SK-N-SH treated with all-trans-retinoic acid at 6 μM for 48 hours (cell line): ENCODE data around the gene ADCY9.

Experiments
- ATAC-seq: fragments of 200-7000 bp; cut with Tn5 transposase; 3 replicates; pipeline ENCODE4 v1.9.1; 2020; ENCODE audit warnings: mild to moderate bottlenecking, moderate library complexity
- ARNTL ChIP-seq: fragments of 450-650 bp; formaldehyde crosslinking; IDR thresholded peaks from 2 replicates; pipeline ENCODE4 v1.5.0; 2020; ENCODE audit warnings: low read depth, mild to moderate bottlenecking, moderate library complexity, borderline replicate concordance
- BACH2 ChIP-seq: fragments of 250-450 bp; sonication (Bioruptor Pico); IDR thresholded peaks from 2 replicates; pipeline ENCODE4 v1.9.0; 2021; ENCODE audit warnings: mild to moderate bottlenecking, borderline replicate concordance
- CREB5 ChIP-seq: fragments of 250-450 bp; sonication (Bioruptor Pico); IDR thresholded peaks from 2 replicates; pipeline ENCODE4 v1.5.1; 2020; ENCODE audit warnings: low read depth, mild to moderate bottlenecking, moderate library complexity
- CSDC2 ChIP-seq: fragments of 250-450 bp; sonication (Bioruptor Pico); IDR thresholded peaks from 2 replicates; pipeline ENCODE4 v1.5.0; 2020; ENCODE audit warnings: mild to moderate bottlenecking, moderate library complexity
- ESRRG ChIP-seq: fragments of 250-450 bp; sonication (Bioruptor Pico); IDR thresholded peaks from 2 replicates; pipeline ENCODE4 v1.6.1; 2021; ENCODE audit warnings: mild to moderate bottlenecking
- GLIS3 ChIP-seq: fragments of 250-450 bp; sonication (Bioruptor Pico); IDR thresholded peaks from 2 replicates; pipeline ENCODE4 v1.5.0; 2020; ENCODE audit warnings: mild to moderate bottlenecking, moderate library complexity
- ISL1 ChIP-seq: fragments of 250-450 bp; sonication (Bioruptor Pico); IDR thresholded peaks from 2 replicates; pipeline ENCODE4 v2.1.2; 2022; ENCODE audit warnings: mild to moderate bottlenecking, moderate library complexity
- OSR1 ChIP-seq: fragments of 250-450 bp; sonication (Bioruptor Pico); IDR thresholded peaks from 2 replicates; pipeline ENCODE4 v1.8.0; 2022; ENCODE audit warnings: moderate library complexity, mild to moderate bottlenecking, inconsistent platforms
- PATZ1 ChIP-seq: fragments of 250-450 bp; sonication (Bioruptor Pico); IDR thresholded peaks from 2 replicates; pipeline ENCODE4 v1.8.0; 2020; ENCODE audit warnings: mild to moderate bottlenecking, moderate library complexity, borderline replicate concordance
- PPARA ChIP-seq: fragments of 250-450 bp; sonication (Bioruptor Pico); IDR thresholded peaks from 2 replicates; pipeline ENCODE4 v1.5.0; 2020; ENCODE audit warnings: mild to moderate bottlenecking, borderline replicate concordance
- RARB ChIP-seq: fragments of 250-450 bp; sonication (Bioruptor Pico); IDR thresholded peaks from 2 replicates; pipeline ENCODE4 v1.8.0; 2021; ENCODE audit warnings: mild to moderate bottlenecking, moderate library complexity
- TCF4 ChIP-seq: fragments of 250-450 bp; sonication (Bioruptor Pico); IDR thresholded peaks from 2 replicates; pipeline ENCODE4 v1.8.0; 2021; ENCODE audit warnings: mild to moderate bottlenecking, moderate library complexity, borderline replicate concordance
- TOX ChIP-seq: fragments of 250-450 bp; sonication (Bioruptor Pico); IDR thresholded peaks from 2 replicates; pipeline ENCODE4 v1.8.0; 2021; ENCODE audit warnings: mild to moderate bottlenecking, moderate library complexity, borderline replicate concordance
- TSHZ2 ChIP-seq: fragments of 250-450 bp; sonication (Bioruptor Pico); IDR thresholded peaks from 2 replicates; pipeline ENCODE4 v1.5.0; 2020; ENCODE audit warnings: mild to moderate bottlenecking, moderate library complexity
- ZC3H10 ChIP-seq: fragments of 250-450 bp; sonication (Bioruptor Pico); IDR thresholded peaks from 2 replicates; pipeline ENCODE4 v1.5.1; 2021; ENCODE audit warnings: mild to moderate bottlenecking, moderate library complexity
- ZFP3 ChIP-seq: fragments of 250-450 bp; sonication (Bioruptor Pico); IDR thresholded peaks from 2 replicates; pipeline ENCODE4 v1.5.0; 2020; ENCODE audit warnings: mild to moderate bottlenecking, moderate library complexity
- ZFP30 ChIP-seq: fragments of 450-650 bp; formaldehyde crosslinking; IDR thresholded peaks from 2 replicates; pipeline ENCODE4 v1.5.0; 2022; ENCODE audit warnings: mild to moderate bottlenecking, moderate library complexity
- ZNF565 ChIP-seq: fragments of 450-650 bp; formaldehyde crosslinking; conservative IDR thresholded peaks from 2 replicates; pipeline ENCODE4 v1.5.0; 2020; ENCODE audit warnings: low read depth, mild to moderate bottlenecking, moderate library complexity
- ZNF70 ChIP-seq: fragments of 450-650 bp; formaldehyde crosslinking; IDR thresholded peaks from 2 replicates; pipeline ENCODE4 v1.5.0; 2020; ENCODE audit warnings: mild to moderate bottlenecking, moderate library complexity
- ZNF8 ChIP-seq: fragments of 450-650 bp; formaldehyde crosslinking; IDR thresholded peaks from 2 replicates; pipeline ENCODE4 v1.5.0; 2020; ENCODE audit warnings: mild to moderate bottlenecking, moderate library complexity
- TF ChIP-seq, protein P1 (sequence below): fragments of 250-450 bp; sonication (Bioruptor Pico); IDR thresholded peaks from 2 replicates; pipeline ENCODE4 v1.8.0; 2021; ENCODE audit warnings: low read depth, mild to moderate bottlenecking, moderate library complexity, borderline replicate concordance

The ADCY9 gene

GRCh38 chr16:4082474-4083044 is 33.7 kb downstream of the ADCY9 start:
- TF ChIP-seq CSDC2 (CRISPR knock-in tag) (no peak), OSR1 (CRISPR knock-in tag) (no peak), ISL1 (CRISPR knock-in tag) (no peak), TCF4 (CRISPR knock-in tag) (no peak), ZFP30 (no peak), GLIS3 (CRISPR knock-in tag) (no peak), TSHZ2 (CRISPR knock-in tag) (no peak)
- ATAC-seq, result no peak

DNA sequence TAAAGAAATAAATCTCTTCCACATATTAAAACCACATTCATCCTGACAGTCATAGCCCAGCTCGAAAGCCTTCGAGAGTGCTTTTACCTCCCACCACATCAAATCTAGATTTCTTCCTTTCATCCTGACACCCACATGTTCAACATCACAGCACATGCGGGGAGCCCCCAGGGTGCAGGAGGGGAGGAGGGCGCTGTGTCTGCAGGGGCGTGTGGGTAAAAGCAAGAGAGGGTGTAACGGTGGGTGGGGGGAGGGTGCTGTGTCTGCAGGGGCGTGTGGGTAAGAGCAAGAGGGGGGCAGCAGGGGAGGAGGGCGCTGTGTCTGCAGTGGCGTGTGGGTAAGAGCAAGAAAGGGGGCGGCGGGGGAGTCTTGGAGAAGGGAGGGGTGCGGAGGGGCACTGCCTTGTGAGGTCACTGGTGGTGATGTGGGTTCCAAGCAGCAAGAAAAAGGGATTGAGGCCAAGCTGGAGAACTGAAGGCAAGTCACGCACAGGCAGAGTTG is 34.7 kb downstream of the ADCY9 start:
- no peak for ATAC-seq
- TF ChIP-seq ZNF70 (CRISPR knock-in tag) (no peak), ISL1 (CRISPR knock-in tag) (no peak), OSR1 (CRISPR knock-in tag) (no peak), PPARA (CRISPR knock-in tag) (no peak), TSHZ2 (CRISPR knock-in tag) (no peak), TCF4 (CRISPR knock-in tag) (no peak), ZC3H10 (no peak), CSDC2 (CRISPR knock-in tag) (no peak), GLIS3 (CRISPR knock-in tag) (no peak), ZFP30 (no peak), TOX (no peak), ZFP3 (no peak), CREB5 (CRISPR knock-in tag) (no peak), ARNTL (CRISPR knock-in tag) (no peak), BACH2 (CRISPR knock-in tag) (no peak), PATZ1 (no peak)
- TF ChIP-seq, protein P1, sequence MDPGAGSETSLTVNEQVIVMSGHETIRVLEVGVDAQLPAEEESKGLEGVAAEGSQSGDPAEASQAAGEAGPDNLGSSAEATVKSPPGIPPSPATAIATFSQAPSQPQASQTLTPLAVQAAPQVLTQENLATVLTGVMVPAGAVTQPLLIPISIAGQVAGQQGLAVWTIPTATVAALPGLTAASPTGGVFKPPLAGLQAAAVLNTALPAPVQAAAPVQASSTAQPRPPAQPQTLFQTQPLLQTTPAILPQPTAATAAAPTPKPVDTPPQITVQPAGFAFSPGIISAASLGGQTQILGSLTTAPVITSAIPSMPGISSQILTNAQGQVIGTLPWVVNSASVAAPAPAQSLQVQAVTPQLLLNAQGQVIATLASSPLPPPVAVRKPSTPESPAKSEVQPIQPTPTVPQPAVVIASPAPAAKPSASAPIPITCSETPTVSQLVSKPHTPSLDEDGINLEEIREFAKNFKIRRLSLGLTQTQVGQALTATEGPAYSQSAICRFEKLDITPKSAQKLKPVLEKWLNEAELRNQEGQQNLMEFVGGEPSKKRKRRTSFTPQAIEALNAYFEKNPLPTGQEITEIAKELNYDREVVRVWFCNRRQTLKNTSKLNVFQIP (CRISPR knock-in tag), result no peak

- ATAC-seq, result no peak
- TF ChIP-seq RARB (CRISPR knock-in tag) (no peak), TOX (no peak), ZNF8 (no peak), ZNF565 (CRISPR knock-in tag) (no peak), PATZ1 (no peak), GLIS3 (CRISPR knock-in tag) (no peak), ESRRG (CRISPR knock-in tag) (no peak), ZFP3 (no peak), TCF4 (CRISPR knock-in tag) (no peak), ZC3H10 (no peak)
- TF ChIP-seq, all 23 proteins: peak for 0
Observed at GRCh38 chr16:4081047-4081446, 35.2 kb downstream of the ADCY9 start.
